ENCODE data around the gene TMPRSS11A. TPM values are rescaled to one million over a fixed set of nuclear protein-coding genes. Genes with fewer than 3 reads are reported as not detected.

The TMPRSS11A gene
- total RNA-seq, 1 donor from 2014 or later, result not detected

DNA sequence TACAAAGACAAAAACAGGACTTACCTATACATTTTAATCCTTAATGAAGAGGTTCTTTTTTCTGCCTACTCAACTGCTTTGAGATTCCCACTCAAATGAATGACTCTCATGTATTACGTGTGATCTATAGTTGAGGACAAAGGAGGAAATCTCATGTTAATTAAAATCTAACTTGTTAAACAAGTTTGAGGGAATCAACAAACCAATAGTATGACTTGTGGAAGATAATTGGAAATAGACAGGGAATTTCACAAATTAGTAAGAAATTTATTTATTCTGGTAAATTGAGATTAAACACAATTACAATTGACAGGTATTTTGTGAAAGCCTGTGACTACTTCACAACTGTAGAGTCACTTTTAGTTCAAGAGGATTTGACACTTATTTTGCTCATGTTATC, 79.4 kb downstream of the TMPRSS11A start, which contains the start of gene TMPRSS11D:
TMPRSS11D (minus strand) TSS at position 101 of the 400 bp plus-strand sequence; CDS start at position 32, 69 bp downstream.
- no peak within 1 kb of the TSS for H3K4me3 ChIP-seq
- no peaks in the 10 kb centered on the region for H3K27me3 ChIP-seq (ENCODE audit: low read depth)
- intact Hi-C loops (cut with DNase I), result no loop called here
- H3K27ac ChIP-seq, result no peak within 1 kb of the TSS
- no peaks in the 10 kb centered on the region for H3K36me3 ChIP-seq
- H3K4me1 ChIP-seq, result no peaks in the 10 kb centered on the region
- ATAC-seq, result no peak
- DNase-seq, result no peak
- no peaks in the 10 kb centered on the region for H3K9me3 ChIP-seq
- TF ChIP-seq, protein P1, sequence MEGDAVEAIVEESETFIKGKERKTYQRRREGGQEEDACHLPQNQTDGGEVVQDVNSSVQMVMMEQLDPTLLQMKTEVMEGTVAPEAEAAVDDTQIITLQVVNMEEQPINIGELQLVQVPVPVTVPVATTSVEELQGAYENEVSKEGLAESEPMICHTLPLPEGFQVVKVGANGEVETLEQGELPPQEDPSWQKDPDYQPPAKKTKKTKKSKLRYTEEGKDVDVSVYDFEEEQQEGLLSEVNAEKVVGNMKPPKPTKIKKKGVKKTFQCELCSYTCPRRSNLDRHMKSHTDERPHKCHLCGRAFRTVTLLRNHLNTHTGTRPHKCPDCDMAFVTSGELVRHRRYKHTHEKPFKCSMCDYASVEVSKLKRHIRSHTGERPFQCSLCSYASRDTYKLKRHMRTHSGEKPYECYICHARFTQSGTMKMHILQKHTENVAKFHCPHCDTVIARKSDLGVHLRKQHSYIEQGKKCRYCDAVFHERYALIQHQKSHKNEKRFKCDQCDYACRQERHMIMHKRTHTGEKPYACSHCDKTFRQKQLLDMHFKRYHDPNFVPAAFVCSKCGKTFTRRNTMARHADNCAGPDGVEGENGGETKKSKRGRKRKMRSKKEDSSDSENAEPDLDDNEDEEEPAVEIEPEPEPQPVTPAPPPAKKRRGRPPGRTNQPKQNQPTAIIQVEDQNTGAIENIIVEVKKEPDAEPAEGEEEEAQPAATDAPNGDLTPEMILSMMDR (IDR thresholded peaks at IDR 0.05), result no peak

DNA sequence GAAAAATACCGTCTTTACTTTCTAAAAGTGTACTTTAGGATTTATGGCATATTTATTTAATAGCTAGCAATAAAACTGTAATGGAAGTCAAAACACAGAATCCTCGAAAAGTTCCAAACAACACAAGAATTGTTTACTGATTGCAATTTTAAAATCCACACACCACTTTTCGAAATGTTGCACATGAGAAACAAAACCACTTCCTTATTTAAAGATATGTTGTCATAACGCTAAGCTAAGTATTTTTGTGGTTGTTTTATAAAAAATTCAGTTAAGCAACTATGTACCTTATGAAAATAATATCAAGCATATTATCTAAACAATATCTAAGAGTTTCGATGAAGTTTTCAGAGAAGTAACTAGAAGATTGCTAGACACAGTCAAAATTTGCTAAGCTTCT, 79.8 kb downstream of the TMPRSS11A start:
- H3K4me1 ChIP-seq, result no peaks in the 10 kb centered on the region
- intact Hi-C loops (cut with DNase I), result no loop called here
- DNase-seq (no peak), ATAC-seq (no peak)
- no peak overlapping the region for H3K4me3 ChIP-seq
- TF ChIP-seq, protein P1 (IDR thresholded peaks at IDR 0.05), result no peak
- H3K36me3 ChIP-seq, result no peaks in the 10 kb centered on the region
- no peak overlapping the region for H3K27ac ChIP-seq
- no peaks in the 10 kb centered on the region for H3K27me3 ChIP-seq (ENCODE audit: low read depth)
- H3K9me3 ChIP-seq, result no peaks in the 10 kb centered on the region

DNA sequence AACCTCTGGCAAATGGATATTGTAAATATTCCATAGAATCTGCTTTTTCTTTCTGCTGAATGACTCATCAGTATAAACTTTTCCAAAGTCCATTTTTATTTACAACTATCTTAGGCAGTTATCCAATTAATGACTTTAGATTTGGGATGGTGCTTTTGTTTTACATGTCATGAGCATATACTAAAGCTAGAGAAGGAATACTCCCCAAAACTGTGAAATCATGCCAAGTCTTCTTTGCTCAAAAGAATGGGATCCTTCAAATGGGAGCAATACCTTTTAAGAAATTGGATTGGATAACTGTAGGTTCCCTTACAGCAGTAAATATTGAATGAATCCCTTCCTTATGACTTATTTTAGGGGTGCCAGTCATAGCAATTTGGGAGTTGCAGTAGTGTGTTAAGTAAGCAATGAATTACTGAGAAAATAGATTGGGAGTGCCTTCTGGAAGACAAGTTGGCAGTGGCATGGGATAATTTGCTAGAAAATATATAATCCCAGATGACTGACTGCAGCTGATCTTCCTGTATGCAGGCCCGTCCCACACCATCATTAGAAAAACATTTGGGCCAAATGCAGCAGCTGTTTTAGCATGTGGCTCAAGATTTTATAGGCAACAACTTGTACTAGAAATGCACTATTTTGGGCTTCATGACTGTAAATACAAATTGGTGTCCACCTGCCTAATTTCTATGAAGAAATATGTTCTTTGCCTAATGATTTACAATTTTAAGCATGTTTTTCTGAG, 82.3 kb downstream of the TMPRSS11A start:
- no peaks in the 10 kb centered on the region for H3K27me3 ChIP-seq (ENCODE audit: low read depth)
- TF ChIP-seq, protein P1 (IDR thresholded peaks at IDR 0.05), result no peak
- H3K36me3 ChIP-seq, result no peaks in the 10 kb centered on the region
- no peaks in the 10 kb centered on the region for H3K9me3 ChIP-seq
- ATAC-seq (no peak), DNase-seq (no peak)
- no peak overlapping the region for H3K27ac ChIP-seq
- intact Hi-C loops (cut with DNase I), result no loop called here
- no peaks in the 10 kb centered on the region for H3K4me1 ChIP-seq
- H3K4me3 ChIP-seq, result no peak overlapping the region

DNA sequence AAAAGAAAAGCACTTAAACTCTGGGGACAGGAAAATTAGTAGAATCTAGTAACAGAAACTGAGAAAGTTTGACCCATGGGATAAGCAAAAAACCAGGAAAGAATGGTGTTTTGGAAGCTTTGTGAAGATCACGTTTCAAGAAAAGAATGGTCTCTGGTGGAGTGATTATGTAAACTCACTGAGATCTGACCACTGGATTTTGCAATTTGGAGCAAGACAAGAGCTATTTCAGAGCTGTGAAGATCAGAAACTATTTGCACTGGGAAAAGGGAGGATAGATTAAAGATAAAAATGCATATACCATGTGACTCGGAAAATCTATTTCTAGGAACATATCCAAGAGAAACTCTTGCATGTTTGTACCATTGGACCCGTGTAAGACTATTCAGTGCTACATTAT, 83.8 kb downstream of the TMPRSS11A start:
- Histone ChIP-seq H3K4me1 (no peaks in the 10 kb centered on the region), H3K36me3 (no peaks in the 10 kb centered on the region), H3K4me3 (no peak overlapping the region), H3K9me3 (no peaks in the 10 kb centered on the region), H3K27ac (no peak overlapping the region), H3K27me3 (ENCODE audit: low read depth) (no peaks in the 10 kb centered on the region)
- TF ChIP-seq, protein P1 (IDR thresholded peaks at IDR 0.05), result no peak
- no peak for DNase-seq
- ATAC-seq, result no peak
- intact Hi-C loops (cut with DNase I), result no loop called here

DNA sequence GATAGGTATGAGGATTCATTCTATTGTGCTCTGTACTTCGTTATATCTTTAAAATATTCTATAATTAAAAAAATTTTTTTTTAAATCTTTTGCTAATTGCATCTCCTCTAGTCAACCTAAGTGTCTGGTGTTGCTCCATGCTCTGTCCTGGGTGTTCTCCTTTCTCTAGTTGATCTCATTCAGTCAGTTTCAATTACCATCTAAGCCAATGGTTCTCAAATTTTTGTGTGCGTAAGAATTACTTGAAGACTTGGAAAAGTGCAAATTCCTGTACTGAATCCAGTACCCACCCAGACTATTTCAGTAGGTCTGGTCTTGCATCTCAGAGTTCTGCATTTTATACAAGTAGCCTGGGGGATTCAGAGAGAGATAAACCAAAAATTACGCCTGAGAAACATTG, 86.2 kb downstream of the TMPRSS11A start:
- intact Hi-C loops (cut with DNase I), result no loop called here
- H3K9me3 ChIP-seq, result no peaks in the 10 kb centered on the region
- TF ChIP-seq, protein P1 (IDR thresholded peaks at IDR 0.05), result no peak
- H3K27ac ChIP-seq, result no peak overlapping the region
- H3K27me3 ChIP-seq (ENCODE audit: low read depth), result no peaks in the 10 kb centered on the region
- no peak for ATAC-seq
- H3K4me3 ChIP-seq, result no peak overlapping the region
- no peaks in the 10 kb centered on the region for H3K4me1 ChIP-seq
- H3K36me3 ChIP-seq, result no peaks in the 10 kb centered on the region
- DNase-seq, result no peak
